ENCODE measurements around the gene CFHR5.
"Not testable (repeated sequence)": the region's sequence is repeated elsewhere in the genome, so short reads cannot be mapped to it uniquely, and the experiment has no call there.

CFHR5 gene

DNA sequence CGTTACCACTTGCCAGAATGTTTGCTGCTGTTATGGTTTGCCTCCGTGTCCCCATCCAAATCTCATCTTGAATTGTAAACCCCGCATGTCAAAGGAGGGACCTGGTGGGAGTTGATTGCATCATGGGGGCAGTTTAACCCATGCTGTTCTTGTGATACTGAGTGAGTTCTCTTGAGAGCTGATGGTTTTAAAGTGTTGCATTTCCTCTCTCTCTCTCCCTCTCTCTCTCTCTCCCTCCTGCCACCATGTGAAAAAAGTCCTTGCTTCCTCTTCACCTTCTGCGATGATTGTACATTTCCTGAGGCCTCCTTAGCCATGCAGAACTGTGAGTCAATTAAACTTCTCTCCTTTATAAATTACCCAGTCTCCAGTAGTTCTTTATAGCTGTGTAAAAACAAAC, 44.4 kb downstream of the CFHR5 start:
- DNase-seq (ENCODE audit: low spot score): no peak

DNA sequence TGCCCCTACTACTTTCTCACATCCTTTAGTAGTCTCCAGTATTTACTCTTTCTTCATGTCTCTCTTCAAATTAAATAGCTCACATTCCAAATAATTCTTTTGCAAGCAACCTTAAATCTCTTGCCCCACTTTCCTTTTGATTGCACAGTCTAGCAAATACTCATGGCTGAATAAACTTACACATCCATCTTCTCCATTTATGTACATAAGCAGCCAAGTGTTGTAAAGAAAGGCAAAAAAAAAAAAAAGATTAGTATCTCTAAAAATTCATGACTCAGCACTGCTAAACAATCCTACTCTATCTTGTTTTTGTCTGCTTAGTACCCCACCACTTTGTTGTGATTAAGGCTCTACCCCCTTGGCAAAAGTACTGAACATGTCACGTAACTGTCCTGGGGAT, 47.1 kb downstream of the CFHR5 start:
- no peak for DNase-seq (ENCODE audit: low spot score)

DNA sequence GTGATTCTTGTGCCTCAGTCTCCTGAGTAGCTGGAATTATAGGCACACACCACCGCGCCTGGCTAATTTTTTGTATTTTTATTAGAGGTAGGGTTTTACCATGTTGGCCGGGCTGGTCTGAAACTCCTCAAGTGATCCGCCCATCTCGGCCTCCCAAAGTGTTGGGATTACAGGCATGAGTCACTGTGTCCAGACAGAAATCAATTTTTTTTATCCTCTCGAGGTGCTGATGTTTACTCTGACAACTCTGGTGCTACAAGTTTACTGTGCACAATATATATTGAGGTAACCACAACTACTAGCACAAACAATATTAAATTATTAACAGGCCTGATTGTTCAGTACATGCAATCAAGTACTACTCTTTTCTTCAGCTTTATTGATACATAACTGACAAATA, 50.0 kb downstream of the CFHR5 start:
- DNase-seq (ENCODE audit: low spot score): no peak

DNA sequence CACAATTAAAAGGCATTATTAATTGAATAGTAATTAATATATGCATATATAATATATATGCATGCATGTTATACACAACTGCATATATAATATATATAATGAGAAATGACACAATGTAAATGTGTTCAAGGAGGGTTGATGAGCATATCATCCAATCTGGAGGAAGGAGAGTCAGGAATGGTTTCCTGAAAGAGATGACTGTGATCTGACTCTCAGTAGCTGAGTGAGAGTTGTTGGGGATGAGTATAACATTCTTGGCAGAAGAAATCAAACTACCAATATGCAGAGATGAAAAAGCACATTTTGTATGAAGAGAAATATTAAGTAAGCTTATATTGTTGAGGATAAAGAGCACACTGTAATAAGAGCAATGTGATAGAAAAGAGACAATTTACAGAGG, 52.4 kb downstream of the CFHR5 start:
- no peak for DNase-seq (ENCODE audit: low spot score)

DNA sequence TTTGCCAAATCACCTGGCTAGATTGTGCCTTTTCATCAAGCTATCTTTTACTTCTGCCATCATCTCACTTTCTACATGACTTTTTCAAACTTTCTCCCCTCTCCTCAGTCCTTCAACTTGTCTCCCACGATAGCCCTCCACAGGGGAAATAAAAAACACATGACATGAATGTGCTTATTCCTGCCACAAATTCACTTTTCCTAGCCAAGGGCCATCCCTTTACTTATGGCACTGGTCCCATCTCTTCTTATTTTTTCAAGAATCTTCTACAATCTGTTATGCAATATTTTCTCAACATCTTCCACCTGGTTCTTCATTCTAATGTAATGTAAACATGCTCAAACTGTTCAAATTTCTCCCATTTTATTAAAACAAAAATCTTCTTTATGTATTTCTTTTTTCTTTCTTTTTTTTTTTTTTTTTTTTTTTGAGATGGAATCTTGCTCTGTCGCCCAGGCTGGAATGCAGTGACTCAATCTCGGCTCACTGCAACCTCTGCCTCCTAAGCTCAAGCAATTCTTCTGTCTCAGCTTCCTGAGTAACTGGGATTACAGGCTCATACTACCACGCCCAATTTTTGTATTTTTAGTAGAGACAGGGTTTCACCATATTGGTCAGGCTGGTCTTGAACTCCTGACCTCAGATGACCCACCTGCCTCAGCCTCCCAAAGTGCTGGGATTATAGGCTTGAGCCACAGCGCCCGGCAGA, 57.4 kb downstream of the CFHR5 start:
- DNase-seq (ENCODE audit: low spot score): not testable (repeated sequence)

DNA sequence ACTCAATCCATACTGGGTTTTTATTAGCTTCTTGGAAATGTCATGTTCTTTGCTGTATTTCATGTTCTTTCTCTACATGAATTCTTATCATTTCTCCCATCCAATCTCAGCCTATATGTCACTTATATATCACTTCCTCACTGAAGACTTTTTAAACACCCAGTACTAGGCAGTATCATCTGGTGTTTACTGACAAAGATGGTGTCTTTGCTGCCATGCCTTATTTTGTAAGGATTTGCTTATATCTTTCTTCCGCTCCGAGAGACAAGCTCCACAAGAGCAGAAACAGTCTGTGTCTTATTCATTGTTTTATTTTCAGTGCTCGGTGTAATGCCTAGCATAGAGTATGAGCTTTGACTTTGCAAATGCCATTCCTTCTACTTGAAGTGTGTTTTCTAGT, 59.5 kb downstream of the CFHR5 start:
- DNase-seq (ENCODE audit: low spot score): no peak

DNA sequence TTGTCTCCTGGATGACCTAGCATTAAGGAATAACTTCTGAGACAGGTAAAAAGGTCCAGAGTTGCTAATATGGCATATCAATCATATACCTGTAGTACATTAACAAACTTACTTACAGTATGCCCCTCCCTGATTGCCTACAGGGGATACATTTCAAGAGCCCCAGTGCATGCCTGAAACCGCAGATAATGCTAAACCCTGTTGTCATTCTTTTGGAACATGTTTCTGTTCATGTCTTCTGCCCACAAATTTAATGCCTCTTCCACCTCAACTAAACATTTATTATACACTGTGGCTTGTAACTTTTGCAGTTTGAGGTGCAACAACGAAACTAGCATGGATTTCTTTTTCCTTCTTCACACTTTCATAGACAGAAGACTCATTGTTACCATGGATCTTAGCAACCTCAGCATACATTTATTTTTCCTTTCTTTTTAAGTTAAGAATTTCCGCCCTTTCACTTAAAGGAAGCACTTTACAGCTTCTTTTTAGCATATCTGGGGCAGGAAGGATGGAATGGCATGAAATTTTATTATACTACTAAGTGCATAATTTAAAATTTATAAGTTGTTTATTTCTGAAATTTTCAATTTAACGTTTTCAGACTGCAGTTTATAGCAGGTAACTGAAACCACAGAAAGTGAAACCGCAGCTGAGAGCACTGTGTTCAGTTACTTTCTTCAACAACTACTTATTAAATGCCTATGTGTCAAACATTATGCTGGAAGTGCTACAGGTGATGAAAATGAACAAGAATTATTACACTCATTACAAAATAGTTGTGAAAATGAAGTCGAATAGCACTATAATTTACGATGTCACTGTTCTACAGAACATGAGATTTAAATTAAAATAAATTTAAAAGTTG, 64.4 kb downstream of the CFHR5 start:
- no peak for DNase-seq (ENCODE audit: low spot score)

DNA sequence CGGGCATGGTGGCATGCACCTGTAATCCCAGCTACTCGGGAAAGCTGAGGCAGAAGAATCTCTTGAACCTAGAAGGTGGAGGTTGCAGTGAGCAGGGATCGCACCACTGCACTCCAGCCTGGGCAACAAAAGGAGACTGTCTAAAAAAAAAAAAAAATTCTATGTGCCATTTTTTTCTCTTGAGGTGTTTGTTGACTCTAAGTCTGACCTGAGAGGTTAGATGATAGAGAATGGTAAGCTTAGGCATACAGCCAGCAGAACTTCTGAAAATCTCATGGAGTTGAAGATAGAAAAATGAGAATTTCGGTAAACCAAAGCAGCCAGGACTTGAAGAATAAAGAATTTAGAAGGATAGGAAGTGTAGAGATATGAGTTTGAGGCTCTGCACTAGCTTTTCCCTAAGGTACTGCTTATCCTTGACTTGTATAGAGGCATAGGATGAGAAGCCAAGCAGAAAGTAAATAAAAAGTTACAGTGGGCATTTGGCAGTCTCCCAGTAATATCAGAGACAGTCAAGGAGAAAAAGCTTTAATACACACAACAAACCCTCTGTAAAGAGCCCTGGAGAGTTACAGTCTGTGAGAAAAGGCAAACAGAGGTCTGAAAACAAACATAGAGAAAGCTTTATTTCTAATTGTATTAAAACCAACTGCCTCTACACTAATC, 65.5 kb downstream of the CFHR5 start:
- DNase-seq (ENCODE audit: low spot score): no peak

DNA sequence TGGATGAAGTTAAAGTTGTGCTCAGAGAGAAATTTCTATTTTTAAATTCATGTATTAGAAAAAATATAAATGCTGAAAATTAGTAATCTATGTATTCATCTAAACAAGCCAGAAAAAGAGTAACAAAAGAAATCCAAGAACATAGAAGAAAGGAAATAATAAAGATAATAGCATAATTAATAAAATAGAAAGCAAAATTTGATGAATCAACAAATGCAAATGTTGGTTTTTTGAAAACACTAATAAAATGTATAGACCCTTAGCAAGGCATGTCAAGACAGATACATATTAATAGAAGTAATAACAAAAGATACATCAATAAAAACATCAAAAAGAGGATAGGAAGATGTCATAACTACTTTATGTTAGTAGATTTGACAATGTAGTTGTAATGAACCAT, 71.7 kb downstream of the CFHR5 start:
- DNase-seq (ENCODE audit: low spot score): no peak

Data from hematopoietic multipotent progenitor cell treated with erythropoietin and hydrocortisone succinate and interleukin-3 and kit ligand, for 17 days (in vitro differentiated cells).